Activated T-cell treated with anti-CD3 and anti-CD28 coated beads for 4 hours (primary cell): ENCODE measurements around the gene RNU6-9.
"Not testable (repeated sequence)": the region's sequence is repeated elsewhere in the genome, so short reads cannot be mapped to it uniquely, and the experiment has no call there.

Experiments used
- DNase-seq: peaks from one replicate; pipeline ENCODE4 v3.0.0-alpha.2; 2020

Gene RNU6-9

GRCh38 chr19:892894-893689, at the start of gene RNU6-9, which contains the start of gene MED16:
RNU6-9 (plus strand) TSS chr19:893484.
MED16 (minus strand) TSS chr19:893187; CDS start chr19:891131, 2,056 bp downstream.
- peak; percentile 84 for DNase-seq

- DNase-seq: no peak
Observed at GRCh38 chr19:843836-844545, 49.3 kb upstream of the RNU6-9 start.

GRCh38 chr19:844546-844971, 48.7 kb upstream of the RNU6-9 start:
- DNase-seq: no peak

- DNase-seq: no peak
Observed at GRCh38 chr19:845707-846521, 47.4 kb upstream of the RNU6-9 start.

- no peak for DNase-seq
Observed at GRCh38 chr19:848386-848921, 44.8 kb upstream of the RNU6-9 start.

- not testable (repeated sequence) for DNase-seq
Observed at GRCh38 chr19:849195-849594, 44.1 kb upstream of the RNU6-9 start.

- DNase-seq: no peak
Observed at GRCh38 chr19:850221-850978, 42.9 kb upstream of the RNU6-9 start.

- no peak for DNase-seq
Observed at GRCh38 chr19:850979-851335, 42.3 kb upstream of the RNU6-9 start.

- DNase-seq: no peak
Observed at GRCh38 chr19:852136-853013, 40.9 kb upstream of the RNU6-9 start, which contains the start of gene ELANE. ELANE (plus strand) TSS chr19:852303; CDS start chr19:852329, 26 bp downstream.

GRCh38 chr19:853014-853585, 40.2 kb upstream of the RNU6-9 start:
- DNase-seq: no peak

GRCh38 chr19:853614-854220, 39.6 kb upstream of the RNU6-9 start:
- not testable (repeated sequence) for DNase-seq

GRCh38 chr19:854549-854948, 38.7 kb upstream of the RNU6-9 start:
- no peak for DNase-seq

- no peak for DNase-seq
Observed at GRCh38 chr19:855142-855541, 38.1 kb upstream of the RNU6-9 start.

- no peak for DNase-seq
Observed at GRCh38 chr19:855566-856120, 37.6 kb upstream of the RNU6-9 start.

GRCh38 chr19:858284-858683, 35.0 kb upstream of the RNU6-9 start:
- DNase-seq: no peak

- DNase-seq: no peak
Observed at GRCh38 chr19:858868-859843, 34.1 kb upstream of the RNU6-9 start, which contains the start of gene CFD. CFD (plus strand) TSS chr19:859664; CDS start chr19:859690, 26 bp downstream.

GRCh38 chr19:861141-861755, 32.0 kb upstream of the RNU6-9 start:
- no peak for DNase-seq
